ENCODE data around the gene MYB.

The MYB gene

GRCh38 chr6:135224037-135224647 lies 43.0 kb downstream of the MYB start:
- H3K27me3 ChIP-seq = no peaks in the 10 kb centered on the region
- no peak overlapping the region for H3K9ac ChIP-seq
- H3K9me3 ChIP-seq (replicated peaks in 1 of 11) = peaks cover 0 to 17% (median 0%) of the 10 kb centered on the region in 11 experiments; a peak in 3 of 22 replicates
- TF ChIP-seq Cebpa-rat (IDR thresholded peaks at IDR 0.05) = no peak
- H3K4me2 ChIP-seq = no peak overlapping the region
- peaks cover 0 to 6% (median 0%) of the 10 kb centered on the region in 11 experiments; a peak in 2 of 22 replicates for H4K20me1 ChIP-seq
- H3K27ac ChIP-seq = no peak overlapping the region
- H3K36me3 ChIP-seq = peaks cover 0 to 29% (median 16%) of the 10 kb centered on the region in 11 experiments; a peak in 20 of 22 replicates
- H3K4me1 ChIP-seq = peaks cover 0 to 17% (median 0%) of the 10 kb centered on the region in 10 experiments; a peak in 3 of 20 replicates
- H3K4me3 ChIP-seq = no peak overlapping the region

GRCh38 chr6:135225911-135226310 lies 44.8 kb downstream of the MYB start:
- no peak for TF ChIP-seq Cebpa-rat (IDR thresholded peaks at IDR 0.05)

DNA sequence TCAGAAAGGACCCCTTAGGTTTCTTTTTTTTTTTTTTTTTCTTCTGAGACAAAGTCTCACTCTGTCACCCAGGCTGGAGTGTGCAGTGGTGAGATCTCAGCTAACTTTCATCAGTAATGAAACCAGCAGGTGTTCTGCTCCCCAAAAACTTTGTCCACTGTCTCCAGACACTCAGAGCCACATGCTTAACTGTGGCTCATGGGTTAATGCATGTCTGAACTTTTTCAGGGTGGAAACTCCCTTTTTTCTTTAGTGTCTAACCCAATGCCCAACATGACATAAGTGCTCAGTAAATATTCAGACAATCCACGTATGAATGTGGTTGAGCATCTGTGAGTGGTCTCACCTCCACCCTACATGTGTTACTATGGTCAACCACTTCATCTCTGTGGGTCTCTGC lies 45.4 kb downstream of the MYB start:
- H3K27me3 ChIP-seq = no peaks in the 10 kb centered on the region
- H3K4me2 ChIP-seq = no peak overlapping the region
- TF ChIP-seq Cebpa-rat (IDR thresholded peaks at IDR 0.05) = no peak
- peaks cover 0 to 5% (median 0%) of the 10 kb centered on the region in 11 experiments; a peak in 5 of 22 replicates for H3K36me3 ChIP-seq
- H3K27ac ChIP-seq = no peak overlapping the region
- H3K4me3 ChIP-seq = no peak overlapping the region
- H4K20me1 ChIP-seq = no peaks in the 10 kb centered on the region
- peaks cover 0 to 17% (median 0%) of the 10 kb centered on the region in 11 experiments; a peak in 3 of 22 replicates for H3K9me3 ChIP-seq (replicated peaks in 1 of 11)
- H3K9ac ChIP-seq = no peak overlapping the region
- H3K4me1 ChIP-seq = peaks cover 0 to 27% (median 2%) of the 10 kb centered on the region in 10 experiments; a peak in 8 of 20 replicates

More at GRCh38 chr6:135225911-135226310, 44.8 kb downstream of the MYB start:
- H3K9me3 ChIP-seq (replicated peaks in 1 of 11) = peaks cover 0 to 17% (median 0%) of the 10 kb centered on the region in 11 experiments; a peak in 3 of 22 replicates
- no peak overlapping the region for H3K4me2 ChIP-seq
- H3K4me3 ChIP-seq = no peak overlapping the region
- H3K27me3 ChIP-seq = no peaks in the 10 kb centered on the region
- H3K9ac ChIP-seq = no peak overlapping the region
- H4K20me1 ChIP-seq = no peaks in the 10 kb centered on the region
- H3K27ac ChIP-seq = 0 out of 22 replicates have a peak overlapping the region, but pooled peaks of 1 of the 11 experiments have one; percentile 4
- peaks cover 0 to 11% (median 0%) of the 10 kb centered on the region in 11 experiments; a peak in 9 of 22 replicates for H3K36me3 ChIP-seq
- peaks cover 0 to 21% (median 0%) of the 10 kb centered on the region in 10 experiments; a peak in 6 of 20 replicates for H3K4me1 ChIP-seq

GRCh38 chr6:135227349-135227748 lies 46.2 kb downstream of the MYB start:
- H3K36me3 ChIP-seq = no peaks in the 10 kb centered on the region; a peak in 3 of 22 replicates
- H4K20me1 ChIP-seq = no peaks in the 10 kb centered on the region
- H3K9me3 ChIP-seq (replicated peaks in 1 of 11) = peaks cover 0 to 17% (median 0%) of the 10 kb centered on the region in 11 experiments; a peak in 3 of 22 replicates
- no peak overlapping the region for H3K9ac ChIP-seq
- peaks cover 0 to 31% (median 3%) of the 10 kb centered on the region in 10 experiments; a peak in 8 of 20 replicates for H3K4me1 ChIP-seq
- H3K4me3 ChIP-seq = no peak overlapping the region
- H3K27me3 ChIP-seq = no peaks in the 10 kb centered on the region
- TF ChIP-seq Cebpa-rat (IDR thresholded peaks at IDR 0.05) = no peak
- H3K27ac ChIP-seq = no peak overlapping the region
- H3K4me2 ChIP-seq = peak overlapping the region in 1 of 11 experiments; percentile 30; a peak in 3 of 22 replicates

- peaks cover 0 to 31% (median 3%) of the 10 kb centered on the region in 10 experiments; a peak in 8 of 20 replicates for H3K4me1 ChIP-seq
- TF ChIP-seq Cebpa-rat (IDR thresholded peaks at IDR 0.05) = no peak
- H3K4me2 ChIP-seq = peak overlapping the region in 1 of 11 experiments; percentile 30; a peak in 3 of 22 replicates
- no peaks in the 10 kb centered on the region; a peak in 3 of 22 replicates for H3K36me3 ChIP-seq
- no peak overlapping the region for H3K27ac ChIP-seq
- no peak overlapping the region for H3K4me3 ChIP-seq
- H4K20me1 ChIP-seq = no peaks in the 10 kb centered on the region
- H3K9me3 ChIP-seq (replicated peaks in 1 of 11) = peaks cover 0 to 17% (median 0%) of the 10 kb centered on the region in 11 experiments; a peak in 3 of 22 replicates
- no peaks in the 10 kb centered on the region for H3K27me3 ChIP-seq
- H3K9ac ChIP-seq = no peak overlapping the region
These were observed 46.6 kb downstream of the MYB start for GRCh38 chr6:135227758-135228157.

DNA sequence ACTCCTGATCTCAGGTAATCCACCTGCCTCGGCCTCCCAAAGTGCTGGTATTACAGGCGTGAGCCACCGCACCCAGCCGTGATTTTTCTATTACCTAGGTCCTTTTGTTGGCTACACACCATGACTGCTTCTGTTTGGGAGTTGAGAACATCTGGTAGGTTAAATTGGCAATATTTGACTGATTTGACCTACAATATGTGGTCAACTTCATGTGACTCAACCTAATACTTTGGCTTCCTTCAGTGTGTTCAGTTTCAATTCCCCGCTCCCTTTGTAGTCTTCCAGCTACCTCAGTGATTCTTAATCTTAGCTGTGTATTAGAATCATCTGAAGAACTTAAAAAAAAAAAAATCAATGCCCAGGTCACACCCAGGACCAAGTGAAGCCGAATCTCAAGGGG lies 47.4 kb downstream of the MYB start:
- no peaks in the 10 kb centered on the region for H4K20me1 ChIP-seq
- H3K9me3 ChIP-seq (replicated peaks in 1 of 11) = peaks cover 0 to 17% (median 0%) of the 10 kb centered on the region in 11 experiments; a peak in 3 of 22 replicates
- H3K4me1 ChIP-seq = peaks cover 0 to 35% (median 5%) of the 10 kb centered on the region in 10 experiments; a peak in 11 of 20 replicates
- no peak for TF ChIP-seq Cebpa-rat (IDR thresholded peaks at IDR 0.05)
- H3K9ac ChIP-seq = no peak overlapping the region
- H3K4me3 ChIP-seq = no peak overlapping the region
- H3K36me3 ChIP-seq = no peaks in the 10 kb centered on the region
- H3K27ac ChIP-seq = no peak overlapping the region
- H3K27me3 ChIP-seq = no peaks in the 10 kb centered on the region
- peak overlapping the region in 2 of 11 experiments; percentile 0 to 12; a peak in 1 of 22 replicates for H3K4me2 ChIP-seq

- Histone ChIP-seq H4K20me1 (no peaks in the 10 kb centered on the region), H3K27me3 (no peaks in the 10 kb centered on the region), H3K4me1 (peaks cover 0 to 46% (median 12%) of the 10 kb centered on the region in 10 experiments; a peak in 17 of 20 replicates), H3K36me3 (no peaks in the 10 kb centered on the region), H3K9me3 (replicated peaks in 1 of 11) (peaks cover 0 to 17% (median 0%) of the 10 kb centered on the region in 11 experiments; a peak in 3 of 22 replicates), H3K9ac (no peak overlapping the region), H3K27ac (no peak overlapping the region), H3K4me2 (no peak overlapping the region), H3K4me3 (no peak overlapping the region)
- no peak for TF ChIP-seq Cebpa-rat (IDR thresholded peaks at IDR 0.05)
These were observed 48.9 kb downstream of the MYB start for GRCh38 chr6:135229996-135230395.

GRCh38 chr6:135230711-135231468 lies 49.8 kb downstream of the MYB start:
- Histone ChIP-seq H3K36me3 (no peaks in the 10 kb centered on the region), H3K4me3 (no peak overlapping the region), H4K20me1 (no peaks in the 10 kb centered on the region), H3K9me3 (replicated peaks in 1 of 11) (peaks cover 0 to 17% (median 0%) of the 10 kb centered on the region in 11 experiments; a peak in 3 of 22 replicates), H3K4me2 (peak overlapping the region in 4 of 11 experiments; percentile 1 to 43 (median 22); a peak in 3 of 22 replicates), H3K4me1 (peaks cover under 1 to 52% (median 12%) of the 10 kb centered on the region in 10 experiments; a peak in 17 of 20 replicates), H3K9ac (no peak overlapping the region), H3K27ac (peak overlapping the region in 1 of 11 experiments; percentile 14; a peak in 2 of 22 replicates), H3K27me3 (no peaks in the 10 kb centered on the region)
- no peak for TF ChIP-seq Cebpa-rat (IDR thresholded peaks at IDR 0.05)
